ENCODE data around the gene MRPL49. TPM values are rescaled to one million over a fixed set of nuclear protein-coding genes. Genes with fewer than 3 reads are reported as not detected.
"Not testable (repeated sequence)": the region's sequence is repeated elsewhere in the genome, so short reads cannot be mapped to it uniquely, and the experiment has no call there.

Gene MRPL49
- total RNA-seq, 1 donor from 2014 or later, result 38.3 TPM

DNA sequence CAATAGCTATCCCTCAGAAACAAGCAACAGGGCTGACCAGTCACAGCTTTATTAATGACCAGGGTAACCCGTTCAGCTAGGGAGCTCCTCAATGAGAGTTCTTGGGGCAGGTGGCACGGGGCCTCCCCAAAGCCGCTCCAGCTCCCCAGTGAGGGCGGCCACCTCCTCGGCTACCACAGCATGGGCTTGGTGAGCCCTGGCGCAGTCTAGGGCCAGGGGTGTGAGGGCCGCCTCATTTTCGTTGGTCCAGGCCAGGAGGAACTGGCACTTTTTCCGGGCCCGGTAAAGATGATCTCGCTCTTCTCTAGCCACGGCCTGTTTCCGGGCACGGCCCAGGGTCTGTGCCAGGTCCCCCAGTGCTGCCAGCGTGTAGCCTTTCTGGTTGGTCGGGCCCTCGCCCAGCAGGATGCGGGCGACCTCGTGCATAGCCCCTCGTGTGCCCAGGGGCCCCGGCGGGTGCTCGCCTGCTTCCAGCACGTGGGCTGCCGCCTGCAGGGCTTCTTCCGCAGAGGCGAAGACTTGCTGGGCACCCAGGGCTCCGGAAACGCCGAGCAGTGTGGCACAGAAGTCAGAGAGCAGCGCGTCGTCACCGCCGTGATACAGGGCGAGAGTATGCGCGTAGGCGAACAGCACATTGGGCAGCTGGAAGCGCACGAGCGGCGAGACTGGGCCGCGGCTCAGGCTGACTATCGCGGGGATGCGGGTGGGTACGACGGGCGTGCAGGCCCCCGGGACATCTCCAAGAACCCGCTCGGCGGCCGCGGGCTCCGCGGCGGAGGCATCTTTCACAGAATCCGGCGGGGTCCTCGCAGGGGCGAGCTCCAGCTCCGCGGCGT is 5.5 kb upstream of the MRPL49 start:
- peaks cover 66% of the 10 kb centered on the region for H3F3A ChIP-seq (ENCODE audit: low read depth)
- H3K27ac ChIP-seq, result no peak overlapping the region
- no peak overlapping the region for H2AFZ ChIP-seq (replicated peaks)
- H3K4me1 ChIP-seq, result peaks cover 11% of the 10 kb centered on the region
- H3K27me3 ChIP-seq, result no peaks in the 10 kb centered on the region
- H3K4me3 Mint-ChIP-seq, result peak overlapping the region; percentile 88
- no peaks in the 10 kb centered on the region for H3K9me3 ChIP-seq (ENCODE audit: low read depth)
- DNase-seq (ENCODE audit: low spot score), result peak; percentile 52
- H3K4me2 ChIP-seq, result peak overlapping the region; percentile 77
- H3K79me2 ChIP-seq (ENCODE audit: low read depth), result peaks cover 48% of the 10 kb centered on the region
- no peak overlapping the region for H3K27ac Mint-ChIP-seq
- peaks cover 14% of the 10 kb centered on the region for H3K36me3 Mint-ChIP-seq
- peaks cover 4% of the 10 kb centered on the region for H3K36me3 ChIP-seq
- TF ChIP-seq, protein P1, sequence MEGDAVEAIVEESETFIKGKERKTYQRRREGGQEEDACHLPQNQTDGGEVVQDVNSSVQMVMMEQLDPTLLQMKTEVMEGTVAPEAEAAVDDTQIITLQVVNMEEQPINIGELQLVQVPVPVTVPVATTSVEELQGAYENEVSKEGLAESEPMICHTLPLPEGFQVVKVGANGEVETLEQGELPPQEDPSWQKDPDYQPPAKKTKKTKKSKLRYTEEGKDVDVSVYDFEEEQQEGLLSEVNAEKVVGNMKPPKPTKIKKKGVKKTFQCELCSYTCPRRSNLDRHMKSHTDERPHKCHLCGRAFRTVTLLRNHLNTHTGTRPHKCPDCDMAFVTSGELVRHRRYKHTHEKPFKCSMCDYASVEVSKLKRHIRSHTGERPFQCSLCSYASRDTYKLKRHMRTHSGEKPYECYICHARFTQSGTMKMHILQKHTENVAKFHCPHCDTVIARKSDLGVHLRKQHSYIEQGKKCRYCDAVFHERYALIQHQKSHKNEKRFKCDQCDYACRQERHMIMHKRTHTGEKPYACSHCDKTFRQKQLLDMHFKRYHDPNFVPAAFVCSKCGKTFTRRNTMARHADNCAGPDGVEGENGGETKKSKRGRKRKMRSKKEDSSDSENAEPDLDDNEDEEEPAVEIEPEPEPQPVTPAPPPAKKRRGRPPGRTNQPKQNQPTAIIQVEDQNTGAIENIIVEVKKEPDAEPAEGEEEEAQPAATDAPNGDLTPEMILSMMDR (IDR thresholded peaks at IDR 0.05), result no peak
- H3K9me3 Mint-ChIP-seq, result no peaks in the 10 kb centered on the region
- H3K9ac ChIP-seq, result peak overlapping the region; percentile 66
- H3K27me3 Mint-ChIP-seq (ENCODE audit: insufficient read depth, low read depth), result peaks cover 7% of the 10 kb centered on the region
- H3K4me1 Mint-ChIP-seq, result peaks cover 26% of the 10 kb centered on the region
- H4K20me1 ChIP-seq (ENCODE audit: low read depth), result peaks cover 23% of the 10 kb centered on the region
- peak overlapping the region; percentile 74 for H3K4me3 ChIP-seq

DNA sequence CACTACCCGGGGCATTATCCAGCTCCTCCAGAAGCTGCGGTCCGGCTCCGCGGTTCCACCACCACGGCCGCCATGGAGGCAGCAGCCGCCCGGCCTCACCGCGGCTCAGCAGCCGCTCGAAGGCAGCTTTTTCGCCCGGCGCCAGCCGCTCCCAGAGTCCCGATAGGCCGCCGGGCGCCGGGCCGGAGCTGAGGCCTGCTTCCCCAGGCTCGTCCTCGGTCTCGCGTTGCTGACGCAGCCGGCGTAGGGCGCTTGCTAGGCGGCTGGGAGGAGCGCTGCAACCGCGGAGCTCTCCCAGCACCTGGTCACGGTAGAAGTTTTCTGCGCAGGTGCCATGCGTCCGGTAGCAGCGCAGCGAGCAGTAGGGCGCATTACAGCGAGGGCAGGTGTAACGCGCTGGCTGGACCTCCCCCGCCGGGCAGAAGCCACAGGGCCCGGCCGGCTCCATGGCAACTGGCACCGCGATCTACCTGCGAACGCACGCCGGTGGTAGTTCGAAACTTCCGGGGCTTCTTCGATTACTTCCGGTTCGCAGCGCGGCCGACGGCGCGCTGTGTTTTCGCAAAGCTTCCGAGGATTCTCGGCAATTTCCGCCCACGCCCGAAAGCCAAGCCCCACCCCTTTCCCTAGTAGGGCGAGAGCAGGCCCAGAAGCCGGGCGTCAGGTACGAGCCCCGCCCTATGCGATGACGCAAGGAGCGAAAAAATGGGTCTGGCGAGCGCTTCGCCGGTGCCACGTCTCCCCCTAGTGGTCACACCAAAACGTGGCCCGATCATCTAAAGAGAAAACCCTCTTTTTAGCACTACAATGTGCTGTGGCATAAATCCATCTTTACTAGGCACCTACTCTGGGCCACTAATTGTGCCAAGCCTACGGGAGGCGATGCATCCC is 4.7 kb upstream of the MRPL49 start, which contains the start of gene ZNHIT2:
TSS of gene ZNHIT2 (minus strand) at position 496 of the 891 bp plus-strand sequence. CDS start at position 448, 48 bp downstream.
- Histone ChIP-seq H3K27ac (no peak within 1 kb of the TSS), H3K79me2 (ENCODE audit: low read depth) (peaks cover 47% of the 10 kb centered on the region), H2AFZ (replicated peaks) (no peak within 1 kb of the TSS), H3K36me3 (peaks cover 4% of the 10 kb centered on the region), H3F3A (ENCODE audit: low read depth) (peaks cover 65% of the 10 kb centered on the region), H3K9ac (peak within 1 kb of the TSS; percentile 66), H3K4me2 (peak within 1 kb of the TSS; percentile 77), H3K27me3 (no peaks in the 10 kb centered on the region), H4K20me1 (ENCODE audit: low read depth) (peaks cover 24% of the 10 kb centered on the region), H3K9me3 (ENCODE audit: low read depth) (no peaks in the 10 kb centered on the region), H3K4me3 (peak within 1 kb of the TSS; percentile 74), H3K4me1 (peaks cover 11% of the 10 kb centered on the region)
- Mint-ChIP-seq H3K27me3 (ENCODE audit: insufficient read depth, low read depth) (peaks cover 7% of the 10 kb centered on the region), H3K27ac (peak within 1 kb of the TSS; percentile 84), H3K36me3 (peaks cover 14% of the 10 kb centered on the region), H3K9me3 (no peaks in the 10 kb centered on the region), H3K4me1 (peaks cover 30% of the 10 kb centered on the region), H3K4me3 (peak within 1 kb of the TSS; percentile 88)
- TF ChIP-seq EZH2 (IDR thresholded peaks at IDR 0.05) (no peak), EZH2phosphoT487 (IDR thresholded peaks at IDR 0.05) (no peak)
- TF ChIP-seq, protein P1 (IDR thresholded peaks at IDR 0.05), result peak; percentile 90
- DNase-seq (ENCODE audit: low spot score), result peak; percentile 100

DNA sequence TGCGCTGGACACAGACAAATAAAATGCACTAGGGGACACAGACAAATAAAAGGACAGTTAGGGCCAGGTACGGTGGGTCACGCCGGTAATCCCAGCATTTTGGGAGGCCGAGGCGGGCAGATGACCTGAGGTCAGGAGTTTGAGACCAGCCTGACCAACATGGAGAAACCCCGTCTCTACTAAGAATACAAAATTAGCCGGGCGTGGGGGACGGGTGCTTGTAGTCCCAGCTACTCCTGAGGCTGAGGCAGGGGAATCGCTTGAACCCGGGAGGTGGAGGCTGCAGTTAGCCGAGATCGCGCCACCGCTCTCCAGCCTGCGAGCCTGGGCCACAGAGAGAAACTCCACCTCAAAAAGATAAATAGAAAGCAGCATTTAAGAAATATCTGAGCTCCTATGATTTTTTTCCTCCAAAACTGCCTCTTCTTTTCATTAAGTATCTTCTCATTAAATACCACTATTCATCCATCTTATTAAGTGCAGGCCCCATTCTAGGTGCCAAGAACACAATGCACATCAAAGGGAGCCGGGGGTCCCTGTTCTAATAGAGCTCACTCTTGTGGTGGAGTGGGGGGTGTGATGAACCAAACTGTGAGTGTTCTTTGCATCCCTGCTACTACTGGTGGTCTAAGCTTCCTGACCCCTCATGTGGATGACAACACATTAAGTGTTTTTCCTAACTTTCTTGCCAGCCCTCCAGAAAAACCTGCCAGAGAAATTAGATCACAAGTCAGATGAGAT is 3.9 kb upstream of the MRPL49 start:
- DNase-seq (ENCODE audit: low spot score), result no peak
- Histone ChIP-seq H3K9me3 (ENCODE audit: low read depth) (no peaks in the 10 kb centered on the region), H3K4me1 (peaks cover 10% of the 10 kb centered on the region), H3K36me3 (peaks cover 4% of the 10 kb centered on the region), H3K79me2 (ENCODE audit: low read depth) (peaks cover 47% of the 10 kb centered on the region), H3K27me3 (no peaks in the 10 kb centered on the region), H3K4me3 (no peak overlapping the region), H3K9ac (no peak overlapping the region), H3K27ac (no peak overlapping the region), H3K4me2 (no peak overlapping the region), H4K20me1 (ENCODE audit: low read depth) (peaks cover 19% of the 10 kb centered on the region), H3F3A (ENCODE audit: low read depth) (peaks cover 67% of the 10 kb centered on the region), H2AFZ (replicated peaks) (no peak overlapping the region)
- Mint-ChIP-seq H3K27me3 (ENCODE audit: insufficient read depth, low read depth) (peaks cover 7% of the 10 kb centered on the region), H3K9me3 (no peaks in the 10 kb centered on the region), H3K36me3 (peaks cover 14% of the 10 kb centered on the region), H3K27ac (peak overlapping the region; percentile 84), H3K4me3 (peak overlapping the region; percentile 88), H3K4me1 (peaks cover 32% of the 10 kb centered on the region)
- no peak for TF ChIP-seq EZH2phosphoT487 (IDR thresholded peaks at IDR 0.05)
- TF ChIP-seq EZH2 (IDR thresholded peaks at IDR 0.05), result no peak
- TF ChIP-seq, protein P1 (IDR thresholded peaks at IDR 0.05), result no peak

DNA sequence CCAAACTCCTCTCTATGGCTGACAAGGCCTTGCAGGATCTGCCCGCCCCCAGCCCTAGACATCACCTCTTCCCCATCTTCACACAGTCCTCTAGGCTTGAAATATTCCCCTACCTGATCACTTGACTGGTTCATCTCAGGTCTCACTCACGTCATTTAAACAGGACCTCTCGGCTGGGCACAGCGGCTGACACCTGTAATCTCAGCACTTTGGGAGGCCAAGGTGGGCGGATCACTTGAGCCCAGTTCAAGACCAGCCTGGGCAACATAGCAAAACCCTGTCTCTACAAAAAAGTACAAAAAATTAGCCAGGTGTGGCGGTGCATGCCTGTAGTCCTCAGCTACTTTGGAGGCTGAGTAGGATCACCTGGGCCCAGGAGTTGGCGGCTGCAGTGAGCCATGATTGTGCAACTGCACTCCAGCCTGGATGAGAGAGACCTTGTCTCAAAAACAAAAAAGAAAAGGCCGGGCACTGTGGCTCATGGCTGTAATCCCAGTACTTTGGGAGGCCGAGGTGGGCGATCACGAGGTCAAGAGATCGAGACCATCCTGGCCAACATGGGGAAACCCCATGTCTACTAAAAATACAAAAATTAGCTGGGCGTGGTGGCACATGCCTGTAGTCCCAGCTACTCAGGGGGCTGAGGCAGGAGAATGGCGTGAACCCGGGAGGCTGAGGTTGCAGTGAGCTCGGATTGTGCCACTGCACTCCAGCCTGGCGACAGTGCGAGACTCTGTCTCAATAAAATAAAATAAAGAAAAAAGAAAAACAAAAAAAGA is 3.0 kb upstream of the MRPL49 start:
- not testable (repeated sequence) for H3K27ac ChIP-seq

More for the DNA sequence above, 3.0 kb upstream of the MRPL49 start:
- H3K4me3 ChIP-seq; H3K4me1 ChIP-seq; H3K36me3 ChIP-seq; H3K4me2 ChIP-seq; H3K27me3 Mint-ChIP-seq (ENCODE audit: insufficient read depth, low read depth); H3K27me3 ChIP-seq; H3K9me3 Mint-ChIP-seq; H2AFZ ChIP-seq (replicated peaks); H3K9me3 ChIP-seq (ENCODE audit: low read depth); DNase-seq (ENCODE audit: low spot score); H3K9ac ChIP-seq; H3K27ac Mint-ChIP-seq: not testable (repeated sequence)
- Mint-ChIP-seq H3K4me3 (peak overlapping the region; percentile 100), H3K4me1 (peaks cover 25% of the 10 kb centered on the region), H3K36me3 (peaks cover 11% of the 10 kb centered on the region)
- H4K20me1 ChIP-seq (ENCODE audit: low read depth), result peaks cover 10% of the 10 kb centered on the region
- H3K79me2 ChIP-seq (ENCODE audit: low read depth), result peaks cover 48% of the 10 kb centered on the region
- peaks cover 64% of the 10 kb centered on the region for H3F3A ChIP-seq (ENCODE audit: low read depth)
